ENCODE results near the gene CCDC51. TPM values are rescaled to one million over a fixed set of nuclear protein-coding genes. Genes with fewer than 3 reads are reported as not detected.

CCDC51 gene
- total and polyA plus RNA-seq, 2 of the 13 experiments (the other 11 are each of a cell fraction or from before 2014, with no cell fraction given) = 18.1 to 29.4 TPM

- TF ChIP-seq ZNF142 (CRISPR knock-in tag; IDR thresholded peaks at IDR 0.05) (no peak), ZBTB4 (CRISPR knock-in tag; IDR thresholded peaks at IDR 0.05; ENCODE audit: borderline replicate concordance) (no peak), ZFAT (CRISPR knock-in tag; conservative IDR thresholded peaks at IDR 0.05) (no peak), ZNF10 (CRISPR knock-in tag; IDR thresholded peaks at IDR 0.05; ENCODE audit: borderline replicate concordance, low read depth) (no peak), MYNN (CRISPR knock-in tag; IDR thresholded peaks at IDR 0.05; ENCODE audit: low read depth) (no peak), HOXA5 (CRISPR knock-in tag; IDR thresholded peaks at IDR 0.05) (no peak), THAP8 (CRISPR knock-in tag; IDR thresholded peaks at IDR 0.05; ENCODE audit: borderline replicate concordance) (no peak), ZNF562 (CRISPR knock-in tag; IDR thresholded peaks at IDR 0.05; ENCODE audit: borderline replicate concordance) (no peak), TRIM22 (IDR thresholded peaks at IDR 0.05) (no peak), TBL1XR1 (IDR thresholded peaks at IDR 0.05; ENCODE audit: borderline replicate concordance, low read length, partially characterized antibody) (peak; percentile 10), ZNF691 (CRISPR knock-in tag; IDR thresholded peaks at IDR 0.05; ENCODE audit: borderline replicate concordance, low read depth) (peak; percentile 30; the same call in 1 of the 2 replicates), ATRX (CRISPR knock-in tag; IDR thresholded peaks at IDR 0.05; ENCODE audit: borderline replicate concordance) (no peak), TEAD3 (CRISPR knock-in tag; optimal IDR thresholded peaks at IDR 0.05; ENCODE audit: borderline replicate concordance) (peak; percentile 41), ZNF34 (CRISPR knock-in tag; IDR thresholded peaks at IDR 0.05; ENCODE audit: borderline replicate concordance) (peak; percentile 44; the same call in 1 of the 2 replicates), ZFP1 (CRISPR knock-in tag; IDR thresholded peaks at IDR 0.05) (no peak), ZNF660 (CRISPR knock-in tag; IDR thresholded peaks at IDR 0.05; ENCODE audit: borderline replicate concordance, low read depth) (no peak)
Observed at GRCh38 chr3:48465531-48466378, 25.8 kb upstream of the CCDC51 start (continued).

All from HepG2 (cell line).